ENCODE data around the gene SOX30.
A peak's percentile ranks its signal among the peaks of the same experiment; 100 is the strongest.

The SOX30 gene

GRCh38 chr5:157603333-157604190 is 48.7 kb downstream of the SOX30 start:
- Histone ChIP-seq H4K20me1 (ENCODE audit: insufficient read depth, low read length) (no peaks in the 10 kb centered on the region), H2AFZ (ENCODE audit: low read depth, low read length) (no peak overlapping the region; the same call in 1 of the 2 replicates), H3K4me3 (ENCODE audit: low read length) (peak overlapping the region; percentile 47; the same call in 1 of the 2 replicates), H3K9me3 (ENCODE audit: insufficient read depth, low read length) (no peaks in the 10 kb centered on the region), H3K4me1 (ENCODE audit: low read length) (peaks cover 88% of the 10 kb centered on the region), H3K4me2 (ENCODE audit: low read length) (peak overlapping the region; percentile 61), H3K9ac (ENCODE audit: low read length) (peak overlapping the region; percentile 79), H3K36me3 (replicated peaks; ENCODE audit: low read depth, low read length) (no peaks in the 10 kb centered on the region), H3K79me2 (ENCODE audit: low read length) (no peaks in the 10 kb centered on the region), H3K27ac (ENCODE audit: low read length) (peak overlapping the region; percentile 99), H3K27me3 (ENCODE audit: low read depth, low read length) (no peaks in the 10 kb centered on the region)
- no peak for TF ChIP-seq CTCF (IDR thresholded peaks at IDR 0.05; ENCODE audit: low read depth, low read length)
- TF ChIP-seq EZH2phosphoT487 (IDR thresholded peaks at IDR 0.05; ENCODE audit: low read depth) = no peak

DNA sequence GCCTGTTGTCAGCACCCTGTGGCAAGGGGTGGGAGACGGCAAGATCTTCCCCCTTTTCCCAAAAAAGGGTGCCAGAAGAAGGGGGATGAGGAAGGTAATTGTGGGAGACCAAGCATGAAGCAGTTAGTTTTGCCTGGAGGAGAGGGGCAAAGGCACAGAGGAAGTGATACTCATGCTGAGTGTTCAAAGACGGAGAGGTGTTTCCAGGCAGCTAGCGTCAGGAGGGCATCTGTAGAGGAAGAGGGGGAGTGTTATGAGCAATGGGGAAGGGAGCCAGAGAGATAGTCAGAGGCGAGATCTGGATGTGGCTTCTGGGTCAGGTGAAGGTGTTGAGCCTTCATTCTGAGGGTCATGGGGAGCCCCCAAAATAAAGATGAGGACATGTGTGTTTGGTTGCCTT is 49.7 kb downstream of the SOX30 start:
- Histone ChIP-seq H3K79me2 (ENCODE audit: low read length) (no peaks in the 10 kb centered on the region), H3K4me3 (ENCODE audit: low read length) (peak overlapping the region; percentile 43; the same call in 1 of the 2 replicates), H3K9me3 (ENCODE audit: insufficient read depth, low read length) (no peaks in the 10 kb centered on the region), H3K27ac (ENCODE audit: low read length) (peak overlapping the region; percentile 99), H3K9ac (ENCODE audit: low read length) (peak overlapping the region; percentile 79), H3K4me2 (ENCODE audit: low read length) (peak overlapping the region; percentile 61), H4K20me1 (ENCODE audit: insufficient read depth, low read length) (no peaks in the 10 kb centered on the region), H3K4me1 (ENCODE audit: low read length) (peaks cover 94% of the 10 kb centered on the region), H3K27me3 (ENCODE audit: low read depth, low read length) (no peaks in the 10 kb centered on the region), H2AFZ (ENCODE audit: low read depth, low read length) (no peak overlapping the region), H3K36me3 (replicated peaks; ENCODE audit: low read depth, low read length) (no peaks in the 10 kb centered on the region)
- no peak for TF ChIP-seq CTCF (IDR thresholded peaks at IDR 0.05; ENCODE audit: low read depth, low read length)
- TF ChIP-seq EZH2phosphoT487 (IDR thresholded peaks at IDR 0.05; ENCODE audit: low read depth) = no peak

GRCh38 chr5:157600252-157600651 is 52.0 kb downstream of the SOX30 start:
- no peaks in the 10 kb centered on the region for H3K27me3 ChIP-seq (ENCODE audit: low read depth, low read length)

More at GRCh38 chr5:157600252-157600651, 52.0 kb downstream of the SOX30 start:
- Histone ChIP-seq H3K4me3 (ENCODE audit: low read length) (no peak overlapping the region), H2AFZ (ENCODE audit: low read depth, low read length) (no peak overlapping the region), H3K4me1 (ENCODE audit: low read length) (peaks cover 95% of the 10 kb centered on the region), H3K79me2 (ENCODE audit: low read length) (no peaks in the 10 kb centered on the region), H3K36me3 (replicated peaks; ENCODE audit: low read depth, low read length) (no peaks in the 10 kb centered on the region), H3K4me2 (ENCODE audit: low read length) (peak overlapping the region; percentile 79; the same call in 1 of the 2 replicates), H3K27ac (ENCODE audit: low read length) (peak overlapping the region; percentile 99), H3K9ac (ENCODE audit: low read length) (peak overlapping the region; percentile 66), H3K9me3 (ENCODE audit: insufficient read depth, low read length) (no peaks in the 10 kb centered on the region), H4K20me1 (ENCODE audit: insufficient read depth, low read length) (no peaks in the 10 kb centered on the region)
- no peak for TF ChIP-seq CTCF (IDR thresholded peaks at IDR 0.05; ENCODE audit: low read depth, low read length)
- TF ChIP-seq EZH2phosphoT487 (IDR thresholded peaks at IDR 0.05; ENCODE audit: low read depth) = no peak

Measured in OCI-LY3 (cell line).